Measurements from ENCODE around the gene WDR7. TPM values are rescaled to one million over a fixed set of nuclear protein-coding genes. Genes with fewer than 3 reads are reported as not detected.

Gene WDR7
- polyA plus RNA-seq, 3 donors: 10.5 to 14.1 (median 12.5) TPM

DNA sequence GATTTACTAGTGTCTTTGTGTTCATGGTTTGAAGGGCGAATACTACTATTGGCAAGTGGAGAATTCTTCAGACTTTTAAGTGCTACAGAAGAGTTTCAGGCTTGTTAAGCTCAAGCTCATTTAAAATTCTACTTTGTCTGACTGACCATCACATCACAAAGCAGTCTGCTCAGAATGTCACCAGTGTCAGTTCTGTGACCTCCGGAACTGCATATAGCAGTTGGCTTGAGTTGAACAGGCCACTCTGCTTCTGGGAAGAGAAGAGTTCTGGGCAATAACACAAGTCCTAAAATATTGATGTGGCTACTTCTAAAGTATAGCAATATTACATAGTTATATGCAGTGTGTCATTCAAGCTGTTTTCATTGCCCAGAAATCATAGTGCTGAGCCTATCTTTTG, 250.8 kb downstream of the WDR7 start:
- DNase-seq (ENCODE audit: extremely low read depth in 1 of 11, low read depth in 9 of 11, low spot score in 4 of 11): no peak

- no peak for DNase-seq (ENCODE audit: extremely low read depth in 1 of 11, low read depth in 9 of 11, low spot score in 4 of 11)
Measured at GRCh38 chr18:56902653-56903052, 251.5 kb downstream of the WDR7 start.

DNA sequence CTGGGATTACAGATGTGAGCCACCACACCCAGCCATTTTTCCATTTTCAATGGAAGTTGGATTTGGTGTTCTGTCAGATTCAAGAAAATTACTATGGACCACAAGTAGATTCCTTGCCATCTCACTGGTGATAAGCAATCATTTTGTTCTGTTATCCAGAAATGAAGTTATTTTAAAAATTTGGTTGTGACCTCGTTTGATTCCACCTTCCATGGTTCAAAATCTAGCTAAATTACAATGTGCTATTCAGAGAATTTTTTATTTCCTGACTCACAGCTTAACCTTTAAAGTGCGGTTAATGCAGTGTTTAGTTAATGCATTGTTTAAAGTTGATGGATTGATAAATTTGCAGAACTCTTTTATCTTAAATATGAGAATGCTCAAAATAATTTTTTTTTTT, 252.5 kb downstream of the WDR7 start:
- DNase-seq (ENCODE audit: extremely low read depth in 1 of 11, low read depth in 9 of 11, low spot score in 4 of 11): no peak

DNA sequence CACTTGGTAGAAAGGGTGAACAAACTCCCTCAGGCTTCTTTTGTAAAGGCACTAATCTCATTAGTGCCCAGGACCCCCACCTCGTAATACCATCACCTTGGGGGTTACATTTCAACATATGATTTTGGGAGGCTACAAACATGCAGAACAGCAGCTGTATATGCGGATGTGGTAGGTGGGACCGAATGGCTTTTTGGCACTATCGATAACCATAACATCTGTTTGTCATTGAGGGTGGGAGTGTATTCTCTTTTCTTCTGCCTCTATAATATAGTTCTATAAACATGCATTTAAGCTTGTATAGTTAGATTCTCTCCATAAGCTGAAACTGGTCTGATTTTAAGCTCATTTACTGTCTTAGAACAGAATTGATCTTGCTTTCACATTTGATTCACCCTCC, 256.6 kb downstream of the WDR7 start:
- DNase-seq (ENCODE audit: extremely low read depth in 1 of 11, low read depth in 9 of 11, low spot score in 4 of 11): no peak

- DNase-seq (ENCODE audit: extremely low read depth in 1 of 11, low read depth in 9 of 11, low spot score in 4 of 11): no peak
Measured at GRCh38 chr18:56910237-56910636, 259.1 kb downstream of the WDR7 start.

DNA sequence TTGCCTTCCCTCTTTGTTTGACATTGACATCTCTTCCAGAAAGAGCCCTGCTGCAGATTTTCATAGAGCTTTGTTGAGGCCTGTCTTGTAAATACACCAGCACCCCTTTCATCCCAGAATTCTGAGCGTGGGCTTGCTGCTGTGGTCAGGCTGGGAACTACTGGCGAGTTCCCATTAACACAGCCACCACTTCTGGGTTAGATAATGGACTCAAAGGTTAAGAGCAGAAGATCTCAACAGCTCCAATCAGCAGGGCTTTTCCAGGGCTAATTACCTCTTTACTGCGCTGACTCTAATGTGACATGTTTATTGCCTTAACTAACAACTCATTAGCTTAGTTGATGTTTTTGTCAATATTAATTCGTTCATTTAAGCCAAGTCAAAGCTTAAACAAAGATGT, 259.8 kb downstream of the WDR7 start:
- DNase-seq (ENCODE audit: extremely low read depth in 1 of 11, low read depth in 9 of 11, low spot score in 4 of 11): no peak

DNA sequence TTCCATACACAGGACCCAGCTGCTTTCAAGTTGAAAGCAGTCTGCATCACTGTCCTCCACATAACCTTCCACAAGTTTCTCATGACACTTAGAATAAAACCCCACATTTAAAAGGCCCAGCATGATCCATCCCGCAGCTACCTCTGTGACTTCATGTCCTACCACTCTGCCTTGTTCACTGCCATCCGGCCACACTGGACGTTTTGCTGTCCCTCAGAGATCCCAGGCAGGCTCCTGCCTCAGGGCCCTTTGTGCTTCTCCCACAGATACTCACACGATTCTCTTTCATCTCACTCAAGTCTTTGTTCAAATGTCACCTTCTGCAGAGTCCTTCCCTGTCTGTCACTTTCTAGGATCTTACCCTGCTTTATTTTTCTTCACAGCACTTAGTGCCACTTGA, 262.8 kb downstream of the WDR7 start:
- DNase-seq (ENCODE audit: extremely low read depth in 1 of 11, low read depth in 9 of 11, low spot score in 4 of 11): no peak

DNA sequence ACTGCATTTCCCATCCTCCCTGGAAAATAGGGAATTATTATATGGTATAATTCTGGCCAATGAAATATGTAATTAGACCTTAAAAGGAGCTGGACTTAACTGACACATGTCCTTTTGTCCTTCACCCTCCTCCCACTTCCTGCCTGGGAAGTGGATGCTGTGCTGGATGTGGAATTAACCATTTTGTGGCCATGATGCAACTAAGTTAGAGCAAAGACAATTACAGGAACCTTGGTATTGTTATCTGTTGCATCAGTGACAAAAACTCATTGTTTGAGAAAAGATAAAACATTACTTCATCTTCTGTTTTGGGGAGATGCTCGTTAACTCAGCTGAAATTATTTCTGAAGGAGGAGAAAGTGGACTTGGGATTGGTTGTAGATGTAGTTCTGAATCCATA, 268.0 kb downstream of the WDR7 start:
- no peak for DNase-seq (ENCODE audit: extremely low read depth in 1 of 11, low read depth in 9 of 11, low spot score in 4 of 11)

GRCh38 chr18:56921896-56922480, 270.8 kb downstream of the WDR7 start:
- peak in 3 of 11 donors; percentile 1 to 2 (median 1) for DNase-seq (ENCODE audit: extremely low read depth in 1 of 11, low read depth in 9 of 11, low spot score in 4 of 11)

GRCh38 chr18:56926734-56927133, 275.6 kb downstream of the WDR7 start:
- DNase-seq (ENCODE audit: extremely low read depth in 1 of 11, low read depth in 9 of 11, low spot score in 4 of 11): no peak

GRCh38 chr18:56927786-56928185, 276.6 kb downstream of the WDR7 start:
- no peak for DNase-seq (ENCODE audit: extremely low read depth in 1 of 11, low read depth in 9 of 11, low spot score in 4 of 11)

- no peak for DNase-seq (ENCODE audit: extremely low read depth in 1 of 11, low read depth in 9 of 11, low spot score in 4 of 11)
Measured at GRCh38 chr18:56929886-56930285, 278.7 kb downstream of the WDR7 start.

GRCh38 chr18:56933472-56933871, 282.3 kb downstream of the WDR7 start:
- no peak for DNase-seq (ENCODE audit: extremely low read depth in 1 of 11, low read depth in 9 of 11, low spot score in 4 of 11)

GRCh38 chr18:56934131-56934530, 283.0 kb downstream of the WDR7 start:
- DNase-seq (ENCODE audit: extremely low read depth in 1 of 11, low read depth in 9 of 11, low spot score in 4 of 11): no peak

GRCh38 chr18:56934906-56935305, 283.7 kb downstream of the WDR7 start:
- no peak for DNase-seq (ENCODE audit: extremely low read depth in 1 of 11, low read depth in 9 of 11, low spot score in 4 of 11)

DNA sequence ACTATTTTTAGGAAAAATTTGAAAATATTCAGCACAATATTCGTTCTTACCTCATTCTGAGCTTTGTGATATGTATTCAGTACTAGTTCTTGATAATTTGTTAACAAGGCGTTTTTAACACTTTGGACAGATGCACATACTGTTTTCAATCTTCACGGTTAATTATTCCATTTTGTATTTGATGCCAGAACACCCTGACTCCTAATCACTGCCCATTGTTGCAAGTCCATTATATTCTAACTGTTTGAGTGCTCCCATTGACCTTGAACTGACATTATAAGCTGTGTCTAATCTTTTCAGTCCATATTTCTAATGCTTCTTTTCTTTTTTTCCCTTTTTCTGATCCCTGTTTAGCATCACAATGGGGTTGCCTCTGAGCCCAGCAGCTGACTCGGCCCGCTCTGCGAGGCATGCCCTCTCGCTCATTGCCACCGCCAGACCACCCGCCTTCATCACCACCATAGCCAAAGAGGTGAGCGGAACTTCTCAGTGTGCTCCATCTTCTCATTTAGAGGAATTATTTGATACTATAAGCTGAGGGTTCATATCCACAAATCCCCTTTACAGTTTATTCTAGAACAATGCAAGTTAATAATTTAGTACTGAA, 284.4 kb downstream of the WDR7 start:
- DNase-seq (ENCODE audit: extremely low read depth in 1 of 11, low read depth in 9 of 11, low spot score in 4 of 11): no peak

- DNase-seq (ENCODE audit: extremely low read depth in 1 of 11, low read depth in 9 of 11, low spot score in 4 of 11): no peak
Measured at GRCh38 chr18:56936457-56936856, 285.3 kb downstream of the WDR7 start.

DNA sequence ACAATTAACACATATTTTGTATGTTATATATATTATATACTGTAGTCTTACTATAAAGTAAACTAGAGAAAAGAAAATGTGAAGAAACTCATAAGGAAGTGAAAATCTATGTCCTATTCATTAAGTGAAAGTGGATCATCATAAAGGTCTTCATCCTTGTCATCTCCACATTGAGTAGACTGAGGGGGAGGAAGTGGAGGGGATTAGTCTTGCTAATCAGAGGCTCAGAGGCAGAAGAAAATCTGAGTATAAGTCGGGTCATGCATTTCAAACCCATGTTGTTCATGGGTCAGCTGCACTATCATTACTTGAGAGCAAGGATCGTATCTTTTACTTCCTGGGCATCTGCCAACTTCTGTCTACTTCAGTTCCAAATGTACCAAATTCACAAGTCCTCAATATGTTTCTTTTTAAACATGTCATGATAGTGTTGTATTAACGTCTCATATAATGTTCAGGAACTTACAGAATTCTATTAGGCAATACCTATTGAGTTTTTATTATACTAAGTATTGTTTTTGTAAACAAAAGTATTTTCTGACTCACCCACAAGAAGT, 286.8 kb downstream of the WDR7 start:
- no peak for DNase-seq (ENCODE audit: extremely low read depth in 1 of 11, low read depth in 9 of 11, low spot score in 4 of 11)

DNA sequence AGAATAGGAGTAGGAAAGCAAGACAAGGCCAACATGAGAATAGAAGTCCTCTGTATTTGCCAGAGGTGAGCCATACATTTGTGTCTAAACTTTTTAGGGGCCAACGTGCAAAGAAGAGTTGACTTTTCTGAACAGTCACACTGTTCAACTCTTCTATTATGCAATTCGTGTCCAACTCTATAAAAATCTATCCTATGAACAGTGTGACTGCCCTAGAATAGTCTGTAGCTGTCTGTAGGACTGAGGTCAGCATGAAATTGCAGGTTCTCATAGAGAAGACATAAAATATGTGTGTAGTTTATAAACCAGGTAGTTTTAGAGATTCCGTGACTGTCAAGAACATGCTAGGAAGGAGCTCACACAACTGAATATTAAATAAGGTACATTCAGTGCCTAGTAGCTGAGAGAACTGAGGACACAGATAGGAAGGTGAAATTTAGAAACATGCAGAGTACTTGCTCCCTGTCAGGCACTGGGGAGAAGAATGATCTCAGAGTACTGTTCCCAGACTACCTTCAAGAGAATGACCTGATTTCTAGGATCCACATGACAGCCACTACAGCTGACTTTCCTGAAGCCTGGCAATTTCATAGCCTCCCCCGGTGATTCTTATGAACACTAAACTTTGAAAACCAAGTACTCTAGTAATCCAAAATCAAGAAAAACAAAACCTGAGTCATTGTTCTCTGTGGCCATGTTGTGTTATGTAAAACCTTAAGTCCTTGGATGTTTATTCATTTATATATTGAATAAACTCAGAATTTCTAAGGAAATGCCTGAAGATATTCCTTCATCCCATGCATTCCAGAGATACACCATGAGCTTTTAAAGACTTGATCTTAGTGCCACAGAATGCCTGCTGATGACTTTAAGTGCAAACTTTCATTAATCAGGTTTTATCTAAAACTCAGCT, 294.3 kb downstream of the WDR7 start:
- DNase-seq (ENCODE audit: extremely low read depth in 1 of 11, low read depth in 9 of 11, low spot score in 4 of 11): no peak

DNA sequence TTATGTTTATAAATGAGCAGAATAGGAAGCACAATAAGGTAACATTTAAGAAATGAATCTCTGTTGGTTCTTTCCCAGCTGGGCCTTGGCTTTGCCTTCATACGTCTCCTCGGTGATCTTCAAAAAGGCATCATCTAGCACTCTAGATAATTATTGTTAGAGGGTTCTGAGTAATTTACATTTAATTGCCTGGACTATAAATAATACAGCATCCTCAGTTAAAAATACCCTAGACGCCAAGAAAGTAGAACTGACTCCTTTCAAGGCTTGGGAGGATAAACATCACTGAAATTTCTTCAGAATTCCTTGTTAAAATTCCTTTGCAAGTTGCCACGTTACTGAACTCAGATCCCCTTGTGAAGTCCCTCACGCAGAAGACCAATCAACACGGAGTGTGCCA, 296.1 kb downstream of the WDR7 start:
- DNase-seq (ENCODE audit: extremely low read depth in 1 of 11, low read depth in 9 of 11, low spot score in 4 of 11): no peak
